GM23338 (cell line): Measurements from ENCODE around the gene H2AZ2.
"Not testable (repeated sequence)": the region's sequence is repeated elsewhere in the genome, so short reads cannot be mapped to it uniquely, and the experiment has no call there.

Experiments
- CTCF ChIP-seq, 2 experiments: fragments of 200-600 bp in 1 of 2; sonication (generic) in 1 of 2; conservative IDR thresholded peaks; 2 replicates each; pipeline versions ENCODE4 v1.5.1 to v1.6.1; 2016 to 2017; ENCODE audit warnings: antibody characterized with exemption in 2 of 2, low read depth in 2 of 2, mild to moderate bottlenecking in 2 of 2, moderate library complexity in 1 of 2
- EZH2 ChIP-seq: fragments of 200-600 bp; sonication (generic); IDR thresholded peaks from one replicate; pipeline ENCODE4 v1.8.0; 2017; ENCODE audit warnings: antibody characterized with exemption, mild to moderate bottlenecking, low read depth; ENCODE audit not compliant: unreplicated experiment
- EZH2phosphoT487 ChIP-seq: fragments of 200-600 bp; sonication (generic); IDR thresholded peaks from one replicate; pipeline ENCODE4 v1.8.1; 2018; ENCODE audit warnings: antibody characterized with exemption; ENCODE audit not compliant: unreplicated experiment
- JUNB ChIP-seq: IDR thresholded peaks from one replicate; pipeline ENCODE4 v1.6.1; 2016; ENCODE audit warnings: antibody characterized with exemption; ENCODE audit not compliant: unreplicated experiment
- NANOG ChIP-seq: IDR thresholded peaks from 2 replicates; pipeline ENCODE4 v1.6.1; 2016; ENCODE audit warnings: antibody characterized with exemption, borderline replicate concordance
- POLR2AphosphoS5 ChIP-seq: IDR thresholded peaks from 2 replicates; pipeline ENCODE4 v1.6.1; 2016; ENCODE audit warnings: antibody characterized with exemption, low read depth
- REST ChIP-seq: IDR thresholded peaks from one replicate; pipeline ENCODE4 v1.6.1; 2018; ENCODE audit warnings: antibody characterized with exemption; ENCODE audit not compliant: unreplicated experiment
- ZNF331 ChIP-seq: fragments of 250-450 bp; sonication (Bioruptor Pico); IDR thresholded peaks from 2 replicates; pipeline ENCODE4 v1.5.0; 2020; ENCODE audit warnings: low read depth, mild to moderate bottlenecking, moderate library complexity

DNA sequence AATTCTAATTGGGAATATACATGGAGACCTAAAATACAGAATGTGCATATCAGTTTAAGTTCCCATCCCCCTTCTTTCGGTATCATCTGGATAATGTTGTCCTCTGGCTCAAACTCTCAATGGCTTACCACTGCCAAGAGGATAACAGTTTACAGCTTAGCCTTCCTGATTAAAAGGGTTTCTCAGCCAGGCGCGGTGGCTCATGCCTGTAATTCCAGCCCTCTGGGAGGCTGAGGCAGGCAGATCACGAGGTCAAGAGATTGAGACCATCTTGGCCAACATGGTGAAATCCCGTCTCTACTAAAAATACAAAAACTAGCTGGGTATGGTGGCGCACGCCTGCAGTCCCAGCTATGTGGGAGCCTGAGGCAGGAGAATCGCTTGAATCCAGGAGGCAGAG is 5.2 kb downstream of the H2AZ2 start:
- TF ChIP-seq CTCF (conservative IDR thresholded peaks at IDR 0.05; ENCODE audit: low read depth in 2 of 2); POLR2AphosphoS5; EZH2phosphoT487; ZNF331; JUNB; REST; NANOG; EZH2: not testable (repeated sequence)
